Mesenchymal stem cell (in vitro differentiated cells and primary cell): ENCODE results near the gene GPR3. TPM values are rescaled to one million over a fixed set of nuclear protein-coding genes. Genes with fewer than 3 reads are reported as not detected.

Experiments used
- DNase-seq: peaks from one replicate; pipeline ENCODE4 v3.0.0-alpha.2; 2013
- H2AFZ ChIP-seq: one replicate; pipeline ENCODE4 v1.6.1; 2013; ENCODE audit warnings: low read depth, mild to moderate bottlenecking, control low read depth, inconsistent platforms, low read length, moderate library complexity
- H2AK5ac ChIP-seq: 2 replicates; pipeline ENCODE4 v1.6.1; 2013; ENCODE audit warnings: low read length, moderate library complexity, mild to moderate bottlenecking, inconsistent platforms; ENCODE audit not compliant: severe bottlenecking
- H2BK120ac ChIP-seq: one replicate; pipeline ENCODE4 v1.6.1; 2013; ENCODE audit warnings: low read depth, mild to moderate bottlenecking, inconsistent platforms, low read length, moderate library complexity
- H2BK12ac ChIP-seq, 2 experiments: one replicate each; pipeline ENCODE4 v1.6.1; 2013; ENCODE audit warnings: inconsistent platforms in 2 of 2, low read length in 2 of 2, mild to moderate bottlenecking in 2 of 2, moderate library complexity in 2 of 2, control low read depth in 1 of 2
- H2BK15ac ChIP-seq: one replicate; pipeline ENCODE4 v1.6.1; 2013; ENCODE audit warnings: mild to moderate bottlenecking, low read depth, inconsistent platforms; ENCODE audit not compliant: poor library complexity, severe bottlenecking
- H2BK5ac ChIP-seq: 2 replicates; pipeline ENCODE4 v1.6.1; 2013; ENCODE audit warnings: low read depth, mild to moderate bottlenecking, low read length, control low read depth, inconsistent platforms; ENCODE audit not compliant: poor library complexity, severe bottlenecking
- H3K14ac ChIP-seq, 2 experiments: one replicate each; pipeline ENCODE4 v1.6.1; 2013; ENCODE audit warnings: inconsistent platforms in 2 of 2, low read length in 2 of 2, control low read depth in 1 of 2, mild to moderate bottlenecking in 1 of 2, moderate library complexity in 1 of 2
- H3K18ac ChIP-seq, 2 experiments: one replicate each; pipeline ENCODE4 v1.6.1; 2013; ENCODE audit warnings: inconsistent platforms in 2 of 2, low read length in 2 of 2, control low read depth in 1 of 2, low read depth in 1 of 2, mild to moderate bottlenecking in 1 of 2
- H3K23ac ChIP-seq, 2 experiments: one replicate each; pipeline ENCODE4 v1.6.1; 2013; ENCODE audit warnings: inconsistent platforms in 2 of 2, low read length in 2 of 2, mild to moderate bottlenecking in 2 of 2, moderate library complexity in 2 of 2, control low read depth in 1 of 2
- H3K27ac ChIP-seq: 2 replicates; pipeline ENCODE4 v1.5.1; 2013; ENCODE audit warnings: mild to moderate bottlenecking, moderate library complexity, low read length, control low read depth, inconsistent platforms; ENCODE audit not compliant: poor library complexity, severe bottlenecking
- H3K27me3 ChIP-seq, 2 experiments: 2 replicates each; pipeline versions ENCODE4 v1.6.1 to v1.7.0; 2013; ENCODE audit warnings: low read length in 2 of 2, mild to moderate bottlenecking in 2 of 2, moderate library complexity in 2 of 2, control low read depth in 1 of 2, inconsistent platforms in 1 of 2; ENCODE audit not compliant: control insufficient read depth in 1 of 2, insufficient read depth in 1 of 2
- H3K36me3 ChIP-seq, 2 experiments: 2 replicates each; pipeline versions ENCODE4 v1.6.1 to v1.7.0; 2013; ENCODE audit warnings: low read length in 2 of 2, control low read depth in 1 of 2, inconsistent platforms in 1 of 2, low read depth in 1 of 2, mild to moderate bottlenecking in 1 of 2; ENCODE audit not compliant: insufficient read depth in 2 of 2, control insufficient read depth in 1 of 2
- H3K4ac ChIP-seq, 2 experiments: one replicate each; pipeline ENCODE4 v1.6.1; 2013; ENCODE audit warnings: inconsistent platforms in 2 of 2, low read length in 2 of 2, mild to moderate bottlenecking in 2 of 2, moderate library complexity in 2 of 2, control low read depth in 1 of 2, low read depth in 1 of 2
- H3K4me1 ChIP-seq: 2 replicates; pipeline ENCODE4 v1.6.1; 2013; ENCODE audit warnings: low read depth, low read length, control low read depth; ENCODE audit not compliant: control insufficient read depth, insufficient read depth
- H3K4me2 ChIP-seq: 2 replicates; pipeline ENCODE4 v1.6.1; 2013; ENCODE audit warnings: low read length, mild to moderate bottlenecking, inconsistent platforms; ENCODE audit not compliant: poor library complexity, severe bottlenecking
- H3K4me3 ChIP-seq, 2 experiments: 2 replicates each; pipeline versions ENCODE4 v1.5.1 to v1.7.0; 2013; ENCODE audit warnings: low read length in 2 of 2, mild to moderate bottlenecking in 2 of 2, control low read depth in 1 of 2, low read depth in 1 of 2; ENCODE audit not compliant: insufficient read depth in 1 of 2
- H3K79me1 ChIP-seq: replicated peaks from 2 replicates; pipeline ENCODE4 v1.6.1; 2013; ENCODE audit warnings: mild to moderate bottlenecking, control low read depth, low read length, inconsistent platforms; ENCODE audit not compliant: poor library complexity, severe bottlenecking
- H3K9ac ChIP-seq: 2 replicates; pipeline ENCODE4 v1.7.0; 2013; ENCODE audit warnings: mild to moderate bottlenecking, low read length, moderate library complexity
- H3K9me3 ChIP-seq: 2 replicates; pipeline ENCODE4 v1.7.0; 2013; ENCODE audit warnings: mild to moderate bottlenecking, low read length; ENCODE audit not compliant: control insufficient read depth
- H4K8ac ChIP-seq: one replicate; pipeline ENCODE4 v1.6.1; 2013; ENCODE audit warnings: inconsistent platforms, mild to moderate bottlenecking, low read length, moderate library complexity
- H4K91ac ChIP-seq: one replicate; pipeline ENCODE4 v1.6.1; 2013; ENCODE audit warnings: mild to moderate bottlenecking, low read length, inconsistent platforms
- WGBS: methylation state at CpG from one replicate; pipeline ENCODE4 v1.1.7; 2013; ENCODE audit warnings: mixed read lengths; 5-methylcytosine and 5-hydroxymethylcytosine counted together
- polyA plus RNA-seq, 2 experiments: library from polyadenylated mRNA; stranded (reverse); fragments of 200-250 nt; gene quantifications; one replicate each; pipeline ENCODE4 v1.2.3, GENCODE V29; 2013

Gene GPR3
- 3.9 TPM for polyA plus RNA-seq (2013, experiment 1 of 2)
- 4.4 TPM for polyA plus RNA-seq (2013, experiment 2 of 2)

DNA sequence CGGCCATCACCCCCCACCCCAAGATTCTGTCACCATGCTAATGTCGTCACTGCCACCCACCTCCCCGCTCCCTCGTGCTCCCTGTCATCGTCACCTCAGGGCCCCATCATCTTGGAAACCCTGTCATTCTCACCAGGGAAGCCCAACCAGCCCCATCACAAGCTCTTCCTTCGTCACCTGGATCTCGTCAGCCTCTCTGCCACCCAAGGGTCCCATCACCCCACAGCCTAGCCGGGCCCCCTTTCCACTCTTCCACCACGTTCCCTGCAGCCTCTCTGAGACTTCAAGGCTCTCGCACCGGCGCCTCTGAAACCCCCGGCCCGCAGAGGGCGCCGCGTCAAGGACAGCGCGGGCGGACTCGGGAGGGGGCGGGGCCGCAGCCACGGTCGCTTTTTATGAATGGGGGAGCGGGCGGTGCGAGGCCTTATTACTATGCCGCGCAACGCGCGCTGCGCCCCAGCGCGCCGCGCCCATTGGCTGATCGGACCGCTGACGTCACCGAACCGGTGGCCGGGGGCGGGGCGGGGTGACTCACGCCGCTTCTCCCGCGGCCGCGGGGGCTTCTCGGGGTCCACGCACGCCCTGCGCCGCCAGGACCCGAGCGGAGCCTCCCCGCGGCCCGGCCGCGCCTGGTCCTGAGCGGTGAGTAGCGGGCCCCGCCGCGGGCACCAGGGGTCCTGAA is at the start of gene GPR3:
Gene GPR3, plus strand, starts transcription at position 527 of the 682 bp plus-strand sequence. CDS start 1,177 bp downstream, outside the sequence.
- Histone ChIP-seq H3K36me3 (peaks cover 0 to 6% of the 10 kb centered on the region in 2 experiments), H3K4ac (peak within 1 kb of the TSS; percentile 58 to 79), H2AK5ac (peak within 1 kb of the TSS; percentile 37), H3K27ac (no peak within 1 kb of the TSS), H3K9ac (peak within 1 kb of the TSS; percentile 95), H4K8ac (peak within 1 kb of the TSS; percentile 80), H4K91ac (peak within 1 kb of the TSS; percentile 72), H2BK12ac (peak within 1 kb of the TSS; percentile 57 to 91), H3K4me3 (peak within 1 kb of the TSS; percentile 68 to 88), H2BK120ac (peak within 1 kb of the TSS; percentile 78), H2BK15ac (peak within 1 kb of the TSS; percentile 94), H3K14ac (no peak within 1 kb of the TSS), H2BK5ac (peak within 1 kb of the TSS; percentile 47), H3K27me3 (peaks cover 0 to 8% of the 10 kb centered on the region in 2 experiments), H2AFZ (peak within 1 kb of the TSS; percentile 67), H3K9me3 (no peaks in the 10 kb centered on the region), H3K79me1 (peaks cover 6% of the 10 kb centered on the region), H3K18ac (peak within 1 kb of the TSS; percentile 63 to 82), H3K4me2 (peak within 1 kb of the TSS; percentile 94), H3K4me1 (peaks cover 18% of the 10 kb centered on the region), H3K23ac (no peak within 1 kb of the TSS)
- WGBS: 9% methylated on average over 62 of the region's 69 CpGs
- DNase-seq: peak; percentile 94

GRCh38 chr1:27342778-27343638 is 49.4 kb upstream of the GPR3 start:
- Histone ChIP-seq H3K4me2 (no peak overlapping the region), H3K27ac (no peak overlapping the region), H3K9ac (no peak overlapping the region), H2BK5ac (no peak overlapping the region), H2AFZ (no peak overlapping the region), H3K18ac (peak overlapping the region in 1 of 2 experiments; percentile 1), H3K4me3 (no peak overlapping the region), H3K23ac (no peak overlapping the region), H3K9me3 (no peaks in the 10 kb centered on the region), H3K14ac (no peak overlapping the region), H2BK12ac (peak overlapping the region; percentile 9 to 72), H3K79me1 (no peaks in the 10 kb centered on the region), H3K4me1 (peaks cover 37% of the 10 kb centered on the region), H2AK5ac (peak overlapping the region; percentile 45), H4K91ac (peak overlapping the region; percentile 57), H3K27me3 (peaks cover 0 to 7% of the 10 kb centered on the region in 2 experiments), H4K8ac (peak overlapping the region; percentile 48), H2BK15ac (peak overlapping the region; percentile 34), H2BK120ac (no peak overlapping the region), H3K4ac (no peak overlapping the region), H3K36me3 (peaks cover 0 to 11% of the 10 kb centered on the region in 2 experiments)
- no peak for DNase-seq
- 81% methylated on average over 29 of the region's 31 CpGs for WGBS

GRCh38 chr1:27343639-27344025 is 48.8 kb upstream of the GPR3 start:
- Histone ChIP-seq H3K4me2 (no peak overlapping the region), H3K27me3 (peaks cover 0 to 7% of the 10 kb centered on the region in 2 experiments), H3K4me3 (no peak overlapping the region), H3K14ac (no peak overlapping the region), H2BK15ac (no peak overlapping the region), H3K9ac (no peak overlapping the region), H4K91ac (no peak overlapping the region), H3K4ac (no peak overlapping the region), H3K36me3 (peaks cover 0 to 8% of the 10 kb centered on the region in 2 experiments), H2AFZ (no peak overlapping the region), H3K27ac (no peak overlapping the region), H3K23ac (no peak overlapping the region), H3K18ac (no peak overlapping the region), H3K4me1 (peaks cover 37% of the 10 kb centered on the region), H2BK12ac (no peak overlapping the region), H2BK5ac (no peak overlapping the region), H2AK5ac (no peak overlapping the region), H2BK120ac (no peak overlapping the region), H3K9me3 (no peaks in the 10 kb centered on the region), H4K8ac (peak overlapping the region; percentile 48), H3K79me1 (no peaks in the 10 kb centered on the region)
- no peak for DNase-seq
- WGBS: 96% methylated on average over 5 of the region's 5 CpGs

DNA sequence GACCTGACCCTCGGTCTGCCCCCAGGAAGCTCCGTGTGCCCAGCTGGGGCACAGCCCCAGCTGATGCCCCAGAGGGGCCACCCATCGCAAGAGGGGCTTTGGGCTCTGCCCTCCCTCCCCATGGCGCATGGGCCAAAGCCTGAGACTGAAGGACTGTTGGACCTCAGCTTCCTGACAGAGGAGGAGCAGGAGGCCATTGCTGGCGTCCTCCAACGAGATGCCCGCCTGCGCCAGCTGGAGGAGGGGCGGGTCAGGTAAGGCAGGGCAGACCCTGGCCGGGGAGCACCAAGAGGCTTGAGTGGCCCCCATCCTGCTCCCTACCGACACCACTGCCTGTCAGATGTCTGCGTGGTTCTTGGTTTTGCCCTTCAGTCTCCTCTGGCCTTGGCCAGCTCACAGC is 47.1 kb upstream of the GPR3 start:
- H3K27me3 ChIP-seq: peaks cover 0 to 19% of the 10 kb centered on the region in 2 experiments
- peaks cover 43% of the 10 kb centered on the region for H3K4me1 ChIP-seq

More for the DNA sequence above, 47.1 kb upstream of the GPR3 start:
- Histone ChIP-seq H2BK5ac (no peak overlapping the region), H4K8ac (peak overlapping the region; percentile 14), H3K36me3 (peaks cover 0 to 4% of the 10 kb centered on the region in 2 experiments), H3K4ac (no peak overlapping the region), H3K23ac (no peak overlapping the region), H3K79me1 (no peaks in the 10 kb centered on the region), H3K18ac (no peak overlapping the region), H2AFZ (no peak overlapping the region), H3K14ac (no peak overlapping the region), H2BK120ac (no peak overlapping the region), H3K9ac (no peak overlapping the region), H3K27ac (no peak overlapping the region), H3K9me3 (no peaks in the 10 kb centered on the region), H2AK5ac (no peak overlapping the region), H4K91ac (no peak overlapping the region), H3K4me2 (no peak overlapping the region), H3K4me3 (no peak overlapping the region), H2BK12ac (no peak overlapping the region), H2BK15ac (no peak overlapping the region)
- DNase-seq: no peak
- 91% methylated on average over 12 of the region's 12 CpGs for WGBS
